IMR-90 (cell line): ENCODE data around the gene CCN5. TPM values are rescaled to one million over a fixed set of nuclear protein-coding genes. Genes with fewer than 3 reads are reported as not detected.

Experiments
- ATAC-seq: fragments of 200-7000 bp; cut with Tn5 transposase; 2 replicates; pipeline ENCODE4 v1.9.1; 2020; ENCODE audit warnings: low read depth, mild to moderate bottlenecking, moderate library complexity
- BruUV-seq: library from RNA; stranded (reverse); fragments of 400-500 nt; replicated peaks from 2 replicates; lab custom pipeline; 2021; lab: Mats Ljungman, UMichigan
- CTCF ChIA-PET: fragments of 300-600 bp; formaldehyde crosslinking; extraction: SDS; loops from one replicate; lab custom pipeline; 2021; ENCODE audit warnings: antibody characterized with exemption; lab: Yijun Ruan, JAX
- POLR2A ChIA-PET: fragments of 300-600 bp; sonication (Branson Sonifier 250); formaldehyde crosslinking; loops from one replicate; lab custom pipeline; 2022; ENCODE audit warnings: antibody characterized with exemption; ENCODE audit not compliant: unreplicated experiment; lab: Charles Lee
- DNase-seq: peaks from one replicate; pipeline ENCODE4 v3.0.0; 2013
- H2AFZ ChIP-seq: replicated peaks from 2 replicates; pipeline ENCODE3; 2013; ENCODE audit warnings: low read length, mild to moderate bottlenecking; ENCODE audit not compliant: poor library complexity
- H2AK5ac ChIP-seq: 2 replicates; pipeline ENCODE4 v1.6.1; 2013; ENCODE audit warnings: low read depth, low read length, inconsistent platforms
- H2AK9ac ChIP-seq: replicated peaks from 2 replicates; pipeline ENCODE3; 2013; ENCODE audit warnings: mild to moderate bottlenecking, low read depth, low read length, moderate library complexity; ENCODE audit not compliant: poor library complexity
- H2BK120ac ChIP-seq: 2 replicates; pipeline ENCODE4 v1.6.1; 2013; ENCODE audit warnings: low read depth, low read length, inconsistent platforms
- H2BK15ac ChIP-seq: 3 replicates; pipeline ENCODE4 v1.6.1; 2013; ENCODE audit warnings: low read depth, low read length, inconsistent platforms
- H2BK20ac ChIP-seq: 2 replicates; pipeline ENCODE4 v1.6.1; 2013; ENCODE audit warnings: low read depth, mild to moderate bottlenecking, inconsistent platforms, low read length, moderate library complexity
- H2BK5ac ChIP-seq: 2 replicates; pipeline ENCODE4 v1.6.1; 2013; ENCODE audit warnings: mild to moderate bottlenecking, low read depth, low read length, inconsistent platforms; ENCODE audit not compliant: poor library complexity, severe bottlenecking
- H3K14ac ChIP-seq: replicated peaks from 2 replicates; pipeline ENCODE4 v1.6.1; 2013; ENCODE audit warnings: low read depth, low read length, inconsistent platforms
- H3K18ac ChIP-seq: 2 replicates; pipeline ENCODE4 v1.6.1; 2013; ENCODE audit warnings: low read depth, low read length, control low read depth
- H3K23ac ChIP-seq: 2 replicates; pipeline ENCODE4 v1.6.1; 2013; ENCODE audit warnings: low read depth, low read length, inconsistent platforms
- H3K27ac ChIP-seq: 2 replicates; pipeline ENCODE4 v1.5.1; 2013; ENCODE audit warnings: mild to moderate bottlenecking, control low read depth, low read length; ENCODE audit not compliant: insufficient read depth
- H3K27me3 ChIP-seq: 2 replicates; pipeline ENCODE4 v1.6.1; 2013; ENCODE audit warnings: low read length; ENCODE audit not compliant: control insufficient read depth, insufficient read depth
- H3K36me3 ChIP-seq: 2 replicates; pipeline ENCODE4 v1.6.1; 2013; ENCODE audit warnings: low read length, mixed read lengths; ENCODE audit not compliant: control insufficient read depth, insufficient read depth
- H3K4ac ChIP-seq: 2 replicates; pipeline ENCODE4 v1.6.1; 2013; ENCODE audit warnings: low read depth, low read length, inconsistent platforms
- H3K4me1 ChIP-seq: 2 replicates; pipeline ENCODE4 v1.6.1; 2013; ENCODE audit warnings: low read length, mixed read lengths; ENCODE audit not compliant: control insufficient read depth, insufficient read depth
- H3K4me2 ChIP-seq: 2 replicates; pipeline ENCODE4 v1.6.1; 2013; ENCODE audit warnings: low read depth, mild to moderate bottlenecking, control low read depth, low read length, moderate library complexity
- H3K4me3 ChIP-seq: 2 replicates; pipeline ENCODE4 v1.5.1; 2013; ENCODE audit warnings: low read depth, mild to moderate bottlenecking, control low read depth, low read length, moderate library complexity; ENCODE audit not compliant: insufficient read depth
- H3K56ac ChIP-seq: 2 replicates; pipeline ENCODE4 v1.6.1; 2013; ENCODE audit warnings: low read length, inconsistent platforms; ENCODE audit not compliant: insufficient read depth; ENCODE audit errors: extremely low read depth
- H3K79me1 ChIP-seq, 2 experiments: 2 replicates each; pipeline ENCODE4 v1.6.1; 2013; ENCODE audit warnings: low read length in 2 of 2, inconsistent platforms in 1 of 2, low read depth in 1 of 2
- H3K9ac ChIP-seq: 2 replicates; pipeline ENCODE4 v1.6.1; 2013; ENCODE audit warnings: low read depth, low read length, control low read depth
- H3K9me1 ChIP-seq: 2 replicates; pipeline ENCODE4 v1.6.1; 2013; ENCODE audit warnings: low read length, inconsistent platforms; ENCODE audit not compliant: insufficient read depth
- H3K9me3 ChIP-seq: 2 replicates; pipeline ENCODE4 v1.6.1; 2013; ENCODE audit warnings: low read length; ENCODE audit not compliant: control insufficient read depth, insufficient read depth
- H4K20me1 ChIP-seq: 2 replicates; pipeline ENCODE4 v1.6.1; 2013; ENCODE audit warnings: low read length, inconsistent platforms; ENCODE audit not compliant: insufficient read depth
- H4K5ac ChIP-seq: 2 replicates; pipeline ENCODE4 v1.6.1; 2013; ENCODE audit warnings: mild to moderate bottlenecking, low read depth, low read length, control low read depth
- H4K8ac ChIP-seq, 2 experiments: 2 replicates each; pipeline ENCODE4 v1.6.1; 2013; ENCODE audit warnings: low read depth in 2 of 2, low read length in 2 of 2, control low read depth in 1 of 2, inconsistent platforms in 1 of 2
- H4K91ac ChIP-seq: 2 replicates; pipeline ENCODE4 v1.6.1; 2013; ENCODE audit warnings: low read depth, low read length, inconsistent platforms; ENCODE audit not compliant: insufficient read depth
- CTCF ChIP-seq: conservative IDR thresholded peaks from 2 replicates; pipeline ENCODE4 v1.5.1; 2012; ENCODE audit warnings: mild to moderate bottlenecking, low read depth, low read length, improper control_type of control experiment
- MAFK ChIP-seq: IDR thresholded peaks from 2 replicates; pipeline ENCODE4 v1.6.1; 2012; ENCODE audit warnings: low read depth, low read length, improper control_type of control experiment
- MAZ ChIP-seq: IDR thresholded peaks from 2 replicates; pipeline ENCODE4 v1.6.1; 2012; ENCODE audit warnings: low read depth, mild to moderate bottlenecking, low read length, improper control_type of control experiment, moderate library complexity, borderline replicate concordance
- RAD21 ChIP-seq: IDR thresholded peaks from 2 replicates; pipeline ENCODE4 v1.6.1; 2012; ENCODE audit warnings: low read length, improper control_type of control experiment
- SMC3 ChIP-seq: fragments of 150-350 bp; IDR thresholded peaks from 2 replicates; pipeline ENCODE4 v1.6.1; 2016; ENCODE audit warnings: low read depth, mild to moderate bottlenecking, antibody characterized with exemption, low read length, moderate library complexity
- WGBS, 2 experiments: methylation state at CpG; one replicate each; pipeline versions ENCODE4 v1.1.5 to v1.1.7; 2013; ENCODE audit warnings: missing lambda C conversion rate in 2 of 2; ENCODE audit not compliant: insufficient read length in 1 of 2; ENCODE audit errors: extremely low coverage in 2 of 2; 5-methylcytosine and 5-hydroxymethylcytosine counted together
- dilution Hi-C: fragments of 300-500 bp; cut with HindIII; formaldehyde crosslinking; loops from one replicate; pipeline ENCODE4 v1.14.3; 2018; ENCODE audit warnings: low sequenced_read_pairs; ENCODE audit not compliant: unreplicated experiment
- in situ Hi-C: fragments of 300-500 bp; cut with MboI; formaldehyde crosslinking; loops from 3 replicates; pipeline ENCODE4 v1.14.3; 2019; ENCODE audit warnings: low sequenced_read_pairs, inconsistent platforms, mixed read lengths
- intact Hi-C: fragments of 100-400 bp; cut with micrococcal nuclease; formaldehyde crosslinking; loops from 2 replicates; pipeline ENCODE4 v1.10.0; 2022
- polyA plus RNA-seq, 3 experiments: library from polyadenylated mRNA; depleted of rRNA; stranded (reverse); fragments of >200 nt; gene quantifications; 2 replicates each; pipeline ENCODE4 v1.2.3, GENCODE V29; 2012; ENCODE audit warnings: low replicate concordance in 1 of 3
- total RNA-seq: library from RNA; depleted of rRNA; stranded (reverse); fragments of >200 nt; gene quantifications from 2 replicates; pipeline ENCODE4 v1.2.3, GENCODE V29; 2012

CCN5 gene
- total and polyA plus RNA-seq, 2 of the 4 experiments (the other 2 are of a cell fraction): not detected

GRCh38 chr20:44747166-44748004 is 32.2 kb downstream of the CCN5 start:
- dilution Hi-C loops: no loop called here
- peak overlapping the region; percentile 36 for H2AK9ac ChIP-seq
- no peak overlapping the region for H2BK5ac ChIP-seq
- no peaks in the 10 kb centered on the region for H3K79me1 ChIP-seq
- no peaks in the 10 kb centered on the region for H3K9me3 ChIP-seq
- ATAC-seq (peak; percentile 64), DNase-seq (peak; percentile 53)
- no peak overlapping the region for H3K9ac ChIP-seq
- H4K20me1 ChIP-seq: no peaks in the 10 kb centered on the region; the same call in 1 of the 2 replicates
- H3K18ac ChIP-seq: no peak overlapping the region
- H4K91ac ChIP-seq: no peak overlapping the region
- H3K36me3 ChIP-seq: no peaks in the 10 kb centered on the region
- no peak overlapping the region for H3K27ac ChIP-seq
- no peak overlapping the region for H3K56ac ChIP-seq
- CTCF ChIA-PET: interaction anchor here (0.7 to 1.5 kb wide), 5 partner anchors 33 to 348 kb away, joined by 3 to 4 read pairs (median 4); no protein-coding TSS in a partner anchor
- no peak overlapping the region for H3K4me3 ChIP-seq
- no peaks in the 10 kb centered on the region for H3K9me1 ChIP-seq
- H2BK120ac ChIP-seq: no peak overlapping the region
- H4K8ac ChIP-seq: no peak overlapping the region
- H2BK15ac ChIP-seq: no peak overlapping the region
- H2BK20ac ChIP-seq: no peak overlapping the region
- peaks cover 1% of the 10 kb centered on the region; the same call in 1 of the 2 replicates for H3K4me1 ChIP-seq
- intact Hi-C loops: loop anchor here (1.0 to 5.0 kb wide), 3 partner anchors 120 to 545 kb away; no protein-coding TSS in a partner anchor
- no TSS peak for BruUV-seq
- no peak overlapping the region for H4K5ac ChIP-seq
- POLR2A ChIA-PET: no interaction called here
- peaks cover 82% of the 10 kb centered on the region for H3K27me3 ChIP-seq
- no peak overlapping the region for H3K14ac ChIP-seq
- no peak overlapping the region for H3K4me2 ChIP-seq
- H3K4ac ChIP-seq: no peak overlapping the region
- TF ChIP-seq MAZ (no peak), RAD21 (peak; percentile 54), SMC3 (peak; percentile 52), CTCF (peak; percentile 66), MAFK (no peak)
- 20% methylated on average over 1 of the region's 5 CpGs; no CpG with 5 or more reads in 1 of the 2 experiments for WGBS, 2 experiments
- in situ Hi-C loops: no loop called here
- H2AFZ ChIP-seq: peak overlapping the region; percentile 14
- H3K23ac ChIP-seq: no peak overlapping the region
- no peak overlapping the region for H2AK5ac ChIP-seq
